ENCODE results near the gene TK1. TPM values are rescaled to one million over a fixed set of nuclear protein-coding genes. Genes with fewer than 3 reads are reported as not detected.
A peak's percentile ranks its signal among the peaks of the same experiment; 100 is the strongest.

Gene TK1
- total and polyA plus RNA-seq, 2 donors (not counting 1 experiment from before 2014, with no cell fraction given) = 2.2 to 3.8 TPM

DNA sequence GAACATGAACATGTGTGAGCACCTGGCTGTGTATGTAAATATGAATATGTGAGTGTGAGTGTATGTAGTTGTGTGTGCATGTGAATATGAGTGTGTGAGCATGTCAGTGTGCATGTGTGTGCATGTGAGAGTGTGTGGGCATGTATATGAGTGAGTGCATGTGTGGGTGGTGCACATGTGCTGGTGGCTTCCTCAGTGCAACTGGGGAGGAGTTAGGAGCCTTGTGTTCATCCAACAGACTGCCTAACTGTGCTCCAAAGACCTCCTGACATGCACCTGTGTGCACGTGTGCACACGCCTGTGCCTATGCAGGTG lies 46.0 kb upstream of the TK1 start:
- H4K20me1 ChIP-seq (ENCODE audit: control insufficient read depth, insufficient read depth, low read length, poor library complexity, severe bottlenecking) = no peaks in the 10 kb centered on the region
- H3K27ac ChIP-seq (ENCODE audit: low read length in 2 of 2) = no peak overlapping the region
- peaks cover 15% of the 10 kb centered on the region for H3K4me1 Mint-ChIP-seq
- ChIA-PET CTCF (no interaction called here), POLR2A (no interaction called here)
- no peak overlapping the region for H3K4me3 ChIP-seq (ENCODE audit: control extremely low read depth in 1 of 5, extremely low read depth in 1 of 5, insufficient read depth in 1 of 5, low read depth in 2 of 5, low read length in 4 of 5)
- peaks cover 17% of the 10 kb centered on the region for H3K27me3 Mint-ChIP-seq
- H3K79me2 ChIP-seq (ENCODE audit: control insufficient read depth, insufficient read depth, low read length) = no peaks in the 10 kb centered on the region
- intact Hi-C loops (cut with micrococcal nuclease) = no loop called here
- H3K4me1 ChIP-seq (ENCODE audit: control insufficient read depth in 2 of 2, insufficient read depth in 2 of 2, low read length in 2 of 2) = peaks cover 14 to 20% of the 10 kb centered on the region in 2 donors
- no peak overlapping the region for H3K9ac ChIP-seq (ENCODE audit: low read length)
- H3K27me3 ChIP-seq (replicated peaks in 1 of 4; ENCODE audit: control extremely low read depth in 1 of 4, control insufficient read depth in 3 of 4, insufficient read depth in 4 of 4, low read length in 3 of 4) = peaks cover 0 to 48% (median 22%) of the 10 kb centered on the region in 4 experiments
- peak overlapping the region; percentile 5 for H3K4me2 ChIP-seq (replicated peaks; ENCODE audit: low read depth, low read length, poor library complexity, severe bottlenecking)
- no peak overlapping the region for H2AFZ ChIP-seq (ENCODE audit: insufficient read depth, low read depth, low read length, poor library complexity, severe bottlenecking)
- no peaks in the 10 kb centered on the region for H3K9me3 Mint-ChIP-seq (ENCODE audit: insufficient read depth)
- ATAC-seq (ENCODE audit: low read depth) (no peak), DNase-seq (peak; percentile 18)
- H3K36me3 ChIP-seq (replicated peaks in 1 of 2; ENCODE audit: control extremely low read depth in 1 of 2, control insufficient read depth in 1 of 2, extremely low read depth in 1 of 2, insufficient read depth in 2 of 2, low read length in 1 of 2) = no peaks in the 10 kb centered on the region
- peak overlapping the region; percentile 28 for H3K4me3 Mint-ChIP-seq
- peak overlapping the region; percentile 64 for H3K27ac Mint-ChIP-seq
- TF ChIP-seq CTCF (IDR thresholded peaks at IDR 0.05) (no peak), EZH2 (IDR thresholded peaks at IDR 0.05; ENCODE audit: borderline replicate concordance, insufficient read depth, low read depth, low read length, poor library complexity, severe bottlenecking) (no peak)
- H3K9me3 ChIP-seq (ENCODE audit: control extremely low read depth in 1 of 3, control insufficient read depth in 2 of 3, insufficient read depth in 1 of 3, low read length in 2 of 3) = peaks cover 0 to 11% (median 0%) of the 10 kb centered on the region in 3 donors
- WGBS (ENCODE audit: insufficient coverage) = 92% methylated on average over 2 of the region's 2 CpGs

- H2AFZ ChIP-seq (ENCODE audit: insufficient read depth, low read depth, low read length, poor library complexity, severe bottlenecking) = no peak overlapping the region
- H3K36me3 ChIP-seq (replicated peaks in 1 of 2; ENCODE audit: control extremely low read depth in 1 of 2, control insufficient read depth in 1 of 2, extremely low read depth in 1 of 2, insufficient read depth in 2 of 2, low read length in 1 of 2) = no peaks in the 10 kb centered on the region
- peaks cover 15% of the 10 kb centered on the region for H3K4me1 Mint-ChIP-seq
- ATAC-seq (ENCODE audit: low read depth) (peak; percentile 56), DNase-seq (peak; percentile 35)
- WGBS (ENCODE audit: insufficient coverage) = 7% methylated on average over 44 of the region's 55 CpGs
- H4K20me1 ChIP-seq (ENCODE audit: control insufficient read depth, insufficient read depth, low read length, poor library complexity, severe bottlenecking) = no peaks in the 10 kb centered on the region
- H3K9me3 Mint-ChIP-seq (ENCODE audit: insufficient read depth) = no peaks in the 10 kb centered on the region
- H3K4me1 ChIP-seq (ENCODE audit: control insufficient read depth in 2 of 2, insufficient read depth in 2 of 2, low read length in 2 of 2) = peaks cover 14 to 24% of the 10 kb centered on the region in 2 donors
- TF ChIP-seq EZH2 (IDR thresholded peaks at IDR 0.05; ENCODE audit: borderline replicate concordance, insufficient read depth, low read depth, low read length, poor library complexity, severe bottlenecking) = no peak
- TF ChIP-seq CTCF (IDR thresholded peaks at IDR 0.05) = no peak
- H3K9ac ChIP-seq (ENCODE audit: low read length) = no peak overlapping the region
- peaks cover 21% of the 10 kb centered on the region for H3K27me3 Mint-ChIP-seq
- H3K4me2 ChIP-seq (replicated peaks; ENCODE audit: low read depth, low read length, poor library complexity, severe bottlenecking) = peak overlapping the region; percentile 61
- peaks cover 0 to 54% (median 24%) of the 10 kb centered on the region in 4 experiments for H3K27me3 ChIP-seq (replicated peaks in 1 of 4; ENCODE audit: control extremely low read depth in 1 of 4, control insufficient read depth in 3 of 4, insufficient read depth in 4 of 4, low read length in 3 of 4)
- intact Hi-C loops (cut with micrococcal nuclease) = no loop called here
- ChIA-PET POLR2A (interaction anchor here (0.6 to 0.7 kb wide), 2 partner anchors 16 to 31 kb away, joined by 3 to 4 read pairs; no protein-coding TSS in a partner anchor), CTCF (interaction anchor here (0.6 kb wide), 1 partner anchor 189 kb away, joined by 3 read pairs; no protein-coding TSS in a partner anchor)
- H3K27ac ChIP-seq (ENCODE audit: low read length in 2 of 2) = no peak overlapping the region
- H3K27ac Mint-ChIP-seq = no peak overlapping the region
- H3K79me2 ChIP-seq (ENCODE audit: control insufficient read depth, insufficient read depth, low read length) = no peaks in the 10 kb centered on the region
- no peak overlapping the region for H3K4me3 ChIP-seq (ENCODE audit: control extremely low read depth in 1 of 5, extremely low read depth in 1 of 5, insufficient read depth in 1 of 5, low read depth in 2 of 5, low read length in 4 of 5)
- H3K9me3 ChIP-seq (ENCODE audit: control extremely low read depth in 1 of 3, control insufficient read depth in 2 of 3, insufficient read depth in 1 of 3, low read length in 2 of 3) = peaks cover 0 to 16% (median 0%) of the 10 kb centered on the region in 3 donors
- H3K4me3 Mint-ChIP-seq = peak overlapping the region; percentile 29
Observed at GRCh38 chr17:78231991-78232858, 45.4 kb upstream of the TK1 start.
